H1 (cell line): Measurements from ENCODE around the gene APOBEC3C. TPM values are rescaled to one million over a fixed set of nuclear protein-coding genes. Genes with fewer than 3 reads are reported as not detected.

Source experiments
- CTCF ChIA-PET: fragments of 300-600 bp; sonication (Branson Sonifier 250); formaldehyde crosslinking; loops from one replicate; lab custom pipeline; 2021; ENCODE audit not compliant: partially characterized antibody; lab: Charles Lee
- POLR2A ChIA-PET: fragments of 300-600 bp; sonication (Branson Sonifier 250); formaldehyde crosslinking; loops from one replicate; lab custom pipeline; 2021; ENCODE audit warnings: inconsistent platforms; ENCODE audit not compliant: partially characterized antibody; lab: Charles Lee
- DNase-seq, 2 experiments: peaks; one replicate each; pipeline versions ENCODE4 v3.0.0 to v3.0.0-alpha.2; 2010 to 2022; ENCODE audit warnings: low spot score in 2 of 2, low read depth in 1 of 2, mixed read lengths in 1 of 2
- FAIRE-seq: peaks from 2 replicates; lab custom pipeline; 2011; peaks lifted over from hg19 to GRCh38; lab: Jason Lieb, UNC
- H2AFZ ChIP-seq: 2 replicates; pipeline ENCODE4 v1.8.1; 2012; ENCODE audit warnings: low read length, inconsistent platforms
- H2AK5ac ChIP-seq: 2 replicates; pipeline ENCODE4 v1.6.1; 2013; ENCODE audit warnings: low read depth, low read length
- H2BK120ac ChIP-seq: replicated peaks from 2 replicates; pipeline ENCODE3; 2013; ENCODE audit warnings: low read depth, low read length, inconsistent platforms
- H2BK12ac ChIP-seq: 2 replicates; pipeline ENCODE4 v1.6.1; 2013; ENCODE audit warnings: low read depth, low read length
- H2BK15ac ChIP-seq: 2 replicates; pipeline ENCODE4 v1.6.1; 2013; ENCODE audit warnings: low read length
- H2BK20ac ChIP-seq: 2 replicates; pipeline ENCODE4 v1.6.1; 2013; ENCODE audit warnings: low read length
- H2BK5ac ChIP-seq: 2 replicates; pipeline ENCODE4 v1.6.1; 2013; ENCODE audit warnings: low read depth, low read length
- H3K14ac ChIP-seq: 2 replicates; pipeline ENCODE4 v1.6.1; 2013; ENCODE audit warnings: inconsistent platforms; ENCODE audit not compliant: insufficient read length
- H3K18ac ChIP-seq: 2 replicates; pipeline ENCODE4 v1.6.1; 2013; ENCODE audit warnings: low read length; ENCODE audit errors: extremely low read depth
- H3K23ac ChIP-seq: 2 replicates; pipeline ENCODE4 v1.6.1; 2013; ENCODE audit warnings: inconsistent platforms; ENCODE audit not compliant: insufficient read length
- H3K23me2 ChIP-seq: 2 replicates; pipeline ENCODE4 v1.6.1; 2013; ENCODE audit warnings: low read depth, low read length
- H3K27ac ChIP-seq: 2 replicates; pipeline ENCODE4 v1.6.1; 2011; ENCODE audit warnings: low read depth, low read length, inconsistent platforms
- H3K27me3 ChIP-seq, 4 experiments: replicated peaks in 1 of 4; 1 replicate in 1 of 4; 2 replicates in 3 of 4; pipeline versions ENCODE4 v1.6.1 to v1.8.1; 2011 to 2013; ENCODE audit warnings: low read length in 3 of 4, mild to moderate bottlenecking in 3 of 4, inconsistent platforms in 2 of 4, mixed read lengths in 2 of 4, moderate library complexity in 1 of 4; ENCODE audit not compliant: control insufficient read depth in 3 of 4, insufficient read depth in 3 of 4; ENCODE audit errors: extremely low read depth in 1 of 4
- H3K36me3 ChIP-seq, 4 experiments: 2 replicates each; pipeline versions ENCODE4 v1.6.1 to v1.8.1; 2011 to 2013; ENCODE audit warnings: mild to moderate bottlenecking in 4 of 4, low read length in 3 of 4, moderate library complexity in 2 of 4, control low read depth in 1 of 4, inconsistent platforms in 1 of 4; ENCODE audit not compliant: insufficient read depth in 4 of 4, control insufficient read depth in 2 of 4
- H3K4ac ChIP-seq: replicated peaks from 2 replicates; pipeline ENCODE3; 2013; ENCODE audit warnings: low read length, low read depth, mixed read lengths, inconsistent platforms; ENCODE audit not compliant: insufficient read length
- H3K4me1 ChIP-seq, 4 experiments: replicated peaks in 1 of 4; 1 replicate in 1 of 4; 2 replicates in 3 of 4; pipeline versions ENCODE4 v1.6.1 to v1.8.1; 2011 to 2013; ENCODE audit warnings: low read length in 3 of 4, inconsistent platforms in 2 of 4, mixed read lengths in 1 of 4; ENCODE audit not compliant: insufficient read depth in 4 of 4, control insufficient read depth in 3 of 4
- H3K4me2 ChIP-seq, 2 experiments: 2 replicates each; pipeline versions ENCODE4 v1.6.1 to v1.8.1; 2011 to 2013; ENCODE audit warnings: low read depth in 2 of 2, low read length in 2 of 2, control low read depth in 1 of 2, inconsistent platforms in 1 of 2, mild to moderate bottlenecking in 1 of 2; ENCODE audit not compliant: insufficient read depth in 1 of 2
- H3K4me3 ChIP-seq, 4 experiments: fragments of 200-600, 300-600 bp in 1 of 4; sonication (generic), shearing (Covaris generic), sonication (Bioruptor Twin) in 1 of 4; 2 replicates each; pipeline versions ENCODE4 v1.5.1 to v1.8.1; 2011 to 2016; ENCODE audit warnings: low read length in 4 of 4, low read depth in 3 of 4, control low read depth in 2 of 4, inconsistent platforms in 2 of 4, mild to moderate bottlenecking in 2 of 4, mixed read lengths in 1 of 4, moderate library complexity in 1 of 4; ENCODE audit not compliant: insufficient read depth in 2 of 4; ENCODE audit errors: extremely low read depth in 1 of 4
- H3K56ac ChIP-seq: replicated peaks from 2 replicates; pipeline ENCODE3; 2013; ENCODE audit warnings: low read depth, mild to moderate bottlenecking, mixed read lengths, low read length, inconsistent platforms; ENCODE audit not compliant: insufficient read length
- H3K79me1 ChIP-seq: 2 replicates; pipeline ENCODE4 v1.6.1; 2013; ENCODE audit warnings: low read depth, low read length, control low read depth
- H3K79me2 ChIP-seq, 2 experiments: 2 replicates each; pipeline versions ENCODE4 v1.6.1 to v1.8.1; 2012 to 2013; ENCODE audit warnings: low read length in 2 of 2, mild to moderate bottlenecking in 2 of 2, inconsistent platforms in 1 of 2; ENCODE audit not compliant: insufficient read depth in 2 of 2, control insufficient read depth in 1 of 2
- H3K9ac ChIP-seq, 4 experiments: replicated peaks in 1 of 4; 1 replicate in 1 of 4; 2 replicates in 3 of 4; pipeline versions ENCODE4 v1.6.1 to v1.8.1; 2011 to 2013; ENCODE audit warnings: low read depth in 3 of 4, low read length in 3 of 4, control low read depth in 2 of 4, mild to moderate bottlenecking in 2 of 4, moderate library complexity in 2 of 4, inconsistent platforms in 1 of 4; ENCODE audit errors: extremely low read depth in 1 of 4
- H3K9me3 ChIP-seq, 2 experiments: 2 replicates each; pipeline versions ENCODE4 v1.6.1 to v1.8.1; 2012 to 2013; ENCODE audit warnings: mild to moderate bottlenecking in 2 of 2, moderate library complexity in 2 of 2, control low read depth in 1 of 2, inconsistent platforms in 1 of 2, low read depth in 1 of 2, low read length in 1 of 2, mixed read lengths in 1 of 2; ENCODE audit not compliant: insufficient read depth in 2 of 2
- H4K20me1 ChIP-seq, 2 experiments: replicated peaks in 1 of 2; 2 replicates each; pipeline versions ENCODE3 to v1.8.1; 2011 to 2013; ENCODE audit warnings: inconsistent platforms in 2 of 2, low read length in 2 of 2, mild to moderate bottlenecking in 1 of 2; ENCODE audit not compliant: insufficient read depth in 2 of 2, control insufficient read depth in 1 of 2
- H4K5ac ChIP-seq: 2 replicates; pipeline ENCODE4 v1.6.1; 2013; ENCODE audit warnings: low read length, low read depth, mixed read lengths, inconsistent platforms; ENCODE audit not compliant: insufficient read length
- H4K8ac ChIP-seq: 2 replicates; pipeline ENCODE4 v1.8.0; 2013; ENCODE audit warnings: mild to moderate bottlenecking, moderate library complexity, low read length, inconsistent platforms; ENCODE audit not compliant: insufficient read depth; ENCODE audit errors: extremely low read depth
- H4K91ac ChIP-seq: replicated peaks from 2 replicates; pipeline ENCODE3; 2013; ENCODE audit warnings: low read length, mixed read lengths, inconsistent platforms; ENCODE audit not compliant: insufficient read length
- BRCA1 ChIP-seq: IDR thresholded peaks from 2 replicates; pipeline ENCODE4 v1.6.1; 2012; ENCODE audit warnings: low read depth, low read length, improper control_type of control experiment
- CEBPB ChIP-seq: IDR thresholded peaks from 2 replicates; pipeline ENCODE4 v1.6.1; 2012; ENCODE audit warnings: low read depth, low read length
- CTCF ChIP-seq, 3 experiments: IDR thresholded peaks; 1 replicate in 2 of 3; 2 replicates in 1 of 3; pipeline versions ENCODE4 v1.5.1 to v1.6.1; 2011; ENCODE audit warnings: low read length in 3 of 3, mild to moderate bottlenecking in 3 of 3, inconsistent platforms in 2 of 3, low read depth in 1 of 3, moderate library complexity in 1 of 3; ENCODE audit not compliant: insufficient read depth in 1 of 3; ENCODE audit errors: control extremely low read depth in 1 of 3
- HDAC6 ChIP-seq: IDR thresholded peaks from one replicate; pipeline ENCODE4 v1.7.1; 2012; ENCODE audit warnings: low read depth, mild to moderate bottlenecking, inconsistent platforms, low read length, moderate library complexity
- JUND ChIP-seq: IDR thresholded peaks from 2 replicates; pipeline ENCODE4 v1.6.1; 2011; ENCODE audit warnings: mild to moderate bottlenecking, improper control_type of control experiment, low read length
- KDM4A ChIP-seq: IDR thresholded peaks from one replicate; pipeline ENCODE4 v1.7.1; 2012; ENCODE audit warnings: low read depth, mild to moderate bottlenecking, moderate library complexity, low read length, inconsistent platforms; ENCODE audit not compliant: severe bottlenecking
- NANOG ChIP-seq: IDR thresholded peaks from 2 replicates; pipeline ENCODE4 v1.6.1; 2011; ENCODE audit warnings: low read length, low read depth, mild to moderate bottlenecking, inconsistent platforms; ENCODE audit not compliant: insufficient read depth, poor library complexity, severe bottlenecking
- SAP30 ChIP-seq: fragments of 300-600 bp; sonication (generic); IDR thresholded peaks from 2 replicates; pipeline ENCODE4 v1.7.1; 2012; ENCODE audit warnings: low read length, moderate library complexity, mild to moderate bottlenecking, inconsistent platforms; ENCODE audit not compliant: insufficient read depth, insufficient replicate concordance
- SP1 ChIP-seq: IDR thresholded peaks from 2 replicates; pipeline ENCODE4 v1.6.1; 2011; ENCODE audit warnings: low read depth, low read length
- TAF1 ChIP-seq: IDR thresholded peaks from 2 replicates; pipeline ENCODE4 v1.6.1; 2011; ENCODE audit warnings: mild to moderate bottlenecking, low read depth, low read length
- ZNF274 ChIP-seq: IDR thresholded peaks from 2 replicates; pipeline ENCODE4 v1.7.0; 2012; ENCODE audit warnings: low read length, borderline replicate concordance; ENCODE audit errors: extremely low read depth
- WGBS, 2 experiments: shearing (Covaris generic) in 1 of 2; methylation state at CpG; one replicate each; pipeline versions ENCODE4 v1.1.6 to v1.1.7; 2013 to 2015; ENCODE audit warnings: low lambda C conversion rate in 2 of 2, mixed read lengths in 2 of 2, inconsistent platforms in 1 of 2, low coverage in 1 of 2, missing lambda C conversion rate in 1 of 2; ENCODE audit not compliant: insufficient replicate concordance in 2 of 2, insufficient coverage in 1 of 2, insufficient read length in 1 of 2; ENCODE audit errors: extremely low coverage in 1 of 2, missing lambda C conversion rate in 1 of 2; 5-methylcytosine and 5-hydroxymethylcytosine counted together
- polyA plus RNA-seq, 7 experiments: library from polyadenylated mRNA; depleted of rRNA in 3 of 7; stranded (reverse) in 5 of 7; unstranded in 2 of 7; fragments of >200 nt in 5 of 7; fragments of 200-250 nt in 2 of 7; gene quantifications; 1 replicate in 5 of 7; 2 replicates in 1 of 7; 4 replicates in 1 of 7; pipeline versions ENCODE4 v1.2.1 to v1.2.3, GENCODE V29; 2011 to 2013; ENCODE audit warnings: missing spikeins in 2 of 7, mixed read lengths in 2 of 7
- total RNA-seq: library from RNA; stranded (reverse); fragmentation: NEBNext Ultra II Directional; extraction: Animal tissue kit (Norgen Biotek cat#: 25700); gene quantifications from 2 replicates; pipeline ENCODE4 v1.2.1, GENCODE V29; 2021

APOBEC3C gene
- total and polyA plus RNA-seq, 2 of the 8 experiments (the other 6 are each of a cell fraction or from before 2014, with no cell fraction given): 20.3 to 23.3 TPM

- Histone ChIP-seq H4K91ac (no peak overlapping the region), H4K5ac (no peak overlapping the region), H3K4me1 (peaks cover 0 to 10% (median 3%) of the 10 kb centered on the region in 4 experiments; a peak in 5 of 7 replicates), H3K36me3 (no peaks in the 10 kb centered on the region), H3K27ac (no peak overlapping the region), H3K4ac (no peak overlapping the region), H3K23ac (no peak overlapping the region), H3K18ac (no peak overlapping the region), H4K20me1 (no peaks in the 10 kb centered on the region), H2BK15ac (no peak overlapping the region), H3K79me1 (no peaks in the 10 kb centered on the region), H2BK12ac (peak overlapping the region; percentile 77; the same call in 1 of the 2 replicates), H3K56ac (no peak overlapping the region), H3K23me2 (no peaks in the 10 kb centered on the region), H2AK5ac (no peak overlapping the region), H3K4me3 (no peak overlapping the region), H2AFZ (no peak overlapping the region), H2BK120ac (no peak overlapping the region), H4K8ac (no peak overlapping the region), H3K9me3 (no peaks in the 10 kb centered on the region), H3K9ac (no peak overlapping the region), H3K79me2 (no peaks in the 10 kb centered on the region), H3K14ac (no peak overlapping the region), H3K27me3 (no peaks in the 10 kb centered on the region), H3K4me2 (no peak overlapping the region), H2BK20ac (no peak overlapping the region), H2BK5ac (no peak overlapping the region)
- ChIA-PET POLR2A (no interaction called here), CTCF (interaction anchor here (2.0 kb wide), 1 partner anchor 9 kb away, joined by 13 read pairs; no protein-coding TSS in a partner anchor)
- TF ChIP-seq BRCA1 (no peak), SAP30 (no peak), CTCF (IDR thresholded peaks at IDR 0.05; ENCODE audit: control extremely low read depth in 1 of 3, insufficient read depth in 1 of 3, low read depth in 1 of 3, low read length in 3 of 3) (no peak), ZNF274 (no peak), SP1 (no peak), CEBPB (no peak), HDAC6 (no peak), JUND (no peak), TAF1 (no peak), NANOG (no peak), KDM4A (no peak)
- 76% methylated on average over 3 of the region's 7 CpGs; no CpG with 5 or more reads in 1 of the 2 experiments for WGBS, 2 experiments
- FAIRE-seq (no peak), DNase-seq (no peak)
Observed at GRCh38 chr22:38964306-38964705, 49.8 kb upstream of the APOBEC3C start.
